H1 (cell line): Measurements from ENCODE around the gene ZNF212. TPM values are rescaled to one million over a fixed set of nuclear protein-coding genes. Genes with fewer than 3 reads are reported as not detected.
A peak's percentile ranks its signal among the peaks of the same experiment; 100 is the strongest.

ENCODE experiments used
- CTCF ChIA-PET: fragments of 300-600 bp; sonication (Branson Sonifier 250); formaldehyde crosslinking; loops from one replicate; lab custom pipeline; 2021; ENCODE audit not compliant: partially characterized antibody; lab: Charles Lee
- POLR2A ChIA-PET: fragments of 300-600 bp; sonication (Branson Sonifier 250); formaldehyde crosslinking; loops from one replicate; lab custom pipeline; 2021; ENCODE audit warnings: inconsistent platforms; ENCODE audit not compliant: partially characterized antibody; lab: Charles Lee
- DNase-seq, 2 experiments: peaks; one replicate each; pipeline versions ENCODE4 v3.0.0 to v3.0.0-alpha.2; 2010 to 2022; ENCODE audit warnings: low spot score in 2 of 2, low read depth in 1 of 2, mixed read lengths in 1 of 2
- FAIRE-seq: peaks from 2 replicates; lab custom pipeline; 2011; peaks lifted over from hg19 to GRCh38; lab: Jason Lieb, UNC
- H2AFZ ChIP-seq: 2 replicates; pipeline ENCODE4 v1.8.1; 2012; ENCODE audit warnings: low read length, inconsistent platforms
- H2AK5ac ChIP-seq: 2 replicates; pipeline ENCODE4 v1.6.1; 2013; ENCODE audit warnings: low read depth, low read length
- H2BK120ac ChIP-seq: replicated peaks from 2 replicates; pipeline ENCODE3; 2013; ENCODE audit warnings: low read depth, low read length, inconsistent platforms
- H2BK12ac ChIP-seq: 2 replicates; pipeline ENCODE4 v1.6.1; 2013; ENCODE audit warnings: low read depth, low read length
- H2BK15ac ChIP-seq: 2 replicates; pipeline ENCODE4 v1.6.1; 2013; ENCODE audit warnings: low read length
- H2BK20ac ChIP-seq: 2 replicates; pipeline ENCODE4 v1.6.1; 2013; ENCODE audit warnings: low read length
- H2BK5ac ChIP-seq: 2 replicates; pipeline ENCODE4 v1.6.1; 2013; ENCODE audit warnings: low read depth, low read length
- H3K14ac ChIP-seq: 2 replicates; pipeline ENCODE4 v1.6.1; 2013; ENCODE audit warnings: inconsistent platforms; ENCODE audit not compliant: insufficient read length
- H3K18ac ChIP-seq: 2 replicates; pipeline ENCODE4 v1.6.1; 2013; ENCODE audit warnings: low read length; ENCODE audit errors: extremely low read depth
- H3K23ac ChIP-seq: 2 replicates; pipeline ENCODE4 v1.6.1; 2013; ENCODE audit warnings: inconsistent platforms; ENCODE audit not compliant: insufficient read length
- H3K23me2 ChIP-seq: 2 replicates; pipeline ENCODE4 v1.6.1; 2013; ENCODE audit warnings: low read depth, low read length
- H3K27ac ChIP-seq: 2 replicates; pipeline ENCODE4 v1.6.1; 2011; ENCODE audit warnings: low read depth, low read length, inconsistent platforms
- H3K27me3 ChIP-seq, 4 experiments: replicated peaks in 1 of 4; 1 replicate in 1 of 4; 2 replicates in 3 of 4; pipeline versions ENCODE4 v1.6.1 to v1.8.1; 2011 to 2013; ENCODE audit warnings: low read length in 3 of 4, mild to moderate bottlenecking in 3 of 4, inconsistent platforms in 2 of 4, mixed read lengths in 2 of 4, moderate library complexity in 1 of 4; ENCODE audit not compliant: control insufficient read depth in 3 of 4, insufficient read depth in 3 of 4; ENCODE audit errors: extremely low read depth in 1 of 4
- H3K36me3 ChIP-seq, 4 experiments: 2 replicates each; pipeline versions ENCODE4 v1.6.1 to v1.8.1; 2011 to 2013; ENCODE audit warnings: mild to moderate bottlenecking in 4 of 4, low read length in 3 of 4, moderate library complexity in 2 of 4, control low read depth in 1 of 4, inconsistent platforms in 1 of 4; ENCODE audit not compliant: insufficient read depth in 4 of 4, control insufficient read depth in 2 of 4
- H3K4ac ChIP-seq: replicated peaks from 2 replicates; pipeline ENCODE3; 2013; ENCODE audit warnings: low read length, low read depth, mixed read lengths, inconsistent platforms; ENCODE audit not compliant: insufficient read length
- H3K4me1 ChIP-seq, 4 experiments: replicated peaks in 1 of 4; 1 replicate in 1 of 4; 2 replicates in 3 of 4; pipeline versions ENCODE4 v1.6.1 to v1.8.1; 2011 to 2013; ENCODE audit warnings: low read length in 3 of 4, inconsistent platforms in 2 of 4, mixed read lengths in 1 of 4; ENCODE audit not compliant: insufficient read depth in 4 of 4, control insufficient read depth in 3 of 4
- H3K4me2 ChIP-seq, 2 experiments: 2 replicates each; pipeline versions ENCODE4 v1.6.1 to v1.8.1; 2011 to 2013; ENCODE audit warnings: low read depth in 2 of 2, low read length in 2 of 2, control low read depth in 1 of 2, inconsistent platforms in 1 of 2, mild to moderate bottlenecking in 1 of 2; ENCODE audit not compliant: insufficient read depth in 1 of 2
- H3K4me3 ChIP-seq, 4 experiments: fragments of 200-600, 300-600 bp in 1 of 4; sonication (generic), shearing (Covaris generic), sonication (Bioruptor Twin) in 1 of 4; 2 replicates each; pipeline versions ENCODE4 v1.5.1 to v1.8.1; 2011 to 2016; ENCODE audit warnings: low read length in 4 of 4, low read depth in 3 of 4, control low read depth in 2 of 4, inconsistent platforms in 2 of 4, mild to moderate bottlenecking in 2 of 4, mixed read lengths in 1 of 4, moderate library complexity in 1 of 4; ENCODE audit not compliant: insufficient read depth in 2 of 4; ENCODE audit errors: extremely low read depth in 1 of 4
- H3K56ac ChIP-seq: replicated peaks from 2 replicates; pipeline ENCODE3; 2013; ENCODE audit warnings: low read depth, mild to moderate bottlenecking, mixed read lengths, low read length, inconsistent platforms; ENCODE audit not compliant: insufficient read length
- H3K79me1 ChIP-seq: 2 replicates; pipeline ENCODE4 v1.6.1; 2013; ENCODE audit warnings: low read depth, low read length, control low read depth
- H3K79me2 ChIP-seq, 2 experiments: 2 replicates each; pipeline versions ENCODE4 v1.6.1 to v1.8.1; 2012 to 2013; ENCODE audit warnings: low read length in 2 of 2, mild to moderate bottlenecking in 2 of 2, inconsistent platforms in 1 of 2; ENCODE audit not compliant: insufficient read depth in 2 of 2, control insufficient read depth in 1 of 2
- H3K9ac ChIP-seq, 4 experiments: replicated peaks in 1 of 4; 1 replicate in 1 of 4; 2 replicates in 3 of 4; pipeline versions ENCODE4 v1.6.1 to v1.8.1; 2011 to 2013; ENCODE audit warnings: low read depth in 3 of 4, low read length in 3 of 4, control low read depth in 2 of 4, mild to moderate bottlenecking in 2 of 4, moderate library complexity in 2 of 4, inconsistent platforms in 1 of 4; ENCODE audit errors: extremely low read depth in 1 of 4
- H3K9me3 ChIP-seq, 2 experiments: 2 replicates each; pipeline versions ENCODE4 v1.6.1 to v1.8.1; 2012 to 2013; ENCODE audit warnings: mild to moderate bottlenecking in 2 of 2, moderate library complexity in 2 of 2, control low read depth in 1 of 2, inconsistent platforms in 1 of 2, low read depth in 1 of 2, low read length in 1 of 2, mixed read lengths in 1 of 2; ENCODE audit not compliant: insufficient read depth in 2 of 2
- H4K20me1 ChIP-seq, 2 experiments: replicated peaks in 1 of 2; 2 replicates each; pipeline versions ENCODE3 to v1.8.1; 2011 to 2013; ENCODE audit warnings: inconsistent platforms in 2 of 2, low read length in 2 of 2, mild to moderate bottlenecking in 1 of 2; ENCODE audit not compliant: insufficient read depth in 2 of 2, control insufficient read depth in 1 of 2
- H4K5ac ChIP-seq: 2 replicates; pipeline ENCODE4 v1.6.1; 2013; ENCODE audit warnings: low read length, low read depth, mixed read lengths, inconsistent platforms; ENCODE audit not compliant: insufficient read length
- H4K8ac ChIP-seq: 2 replicates; pipeline ENCODE4 v1.8.0; 2013; ENCODE audit warnings: mild to moderate bottlenecking, moderate library complexity, low read length, inconsistent platforms; ENCODE audit not compliant: insufficient read depth; ENCODE audit errors: extremely low read depth
- H4K91ac ChIP-seq: replicated peaks from 2 replicates; pipeline ENCODE3; 2013; ENCODE audit warnings: low read length, mixed read lengths, inconsistent platforms; ENCODE audit not compliant: insufficient read length
- BCL11A ChIP-seq, 2 experiments: IDR thresholded peaks; one replicate each; pipeline ENCODE4 v1.6.1; 2011; ENCODE audit warnings: low read depth in 2 of 2, low read length in 2 of 2, mild to moderate bottlenecking in 2 of 2
- EGR1 ChIP-seq: IDR thresholded peaks from 2 replicates; pipeline ENCODE4 v1.6.1; 2011; ENCODE audit warnings: low read depth, low read length, borderline replicate concordance
- SP1 ChIP-seq: IDR thresholded peaks from 2 replicates; pipeline ENCODE4 v1.6.1; 2011; ENCODE audit warnings: low read depth, low read length
- WGBS, 2 experiments: shearing (Covaris generic) in 1 of 2; methylation state at CpG; one replicate each; pipeline versions ENCODE4 v1.1.6 to v1.1.7; 2013 to 2015; ENCODE audit warnings: low lambda C conversion rate in 2 of 2, mixed read lengths in 2 of 2, inconsistent platforms in 1 of 2, low coverage in 1 of 2, missing lambda C conversion rate in 1 of 2; ENCODE audit not compliant: insufficient replicate concordance in 2 of 2, insufficient coverage in 1 of 2, insufficient read length in 1 of 2; ENCODE audit errors: extremely low coverage in 1 of 2, missing lambda C conversion rate in 1 of 2; 5-methylcytosine and 5-hydroxymethylcytosine counted together
- polyA plus RNA-seq, 7 experiments: library from polyadenylated mRNA; depleted of rRNA in 3 of 7; stranded (reverse) in 5 of 7; unstranded in 2 of 7; fragments of >200 nt in 5 of 7; fragments of 200-250 nt in 2 of 7; gene quantifications; 1 replicate in 5 of 7; 2 replicates in 1 of 7; 4 replicates in 1 of 7; pipeline versions ENCODE4 v1.2.1 to v1.2.3, GENCODE V29; 2011 to 2013; ENCODE audit warnings: missing spikeins in 2 of 7, mixed read lengths in 2 of 7
- total RNA-seq: library from RNA; stranded (reverse); fragmentation: NEBNext Ultra II Directional; extraction: Animal tissue kit (Norgen Biotek cat#: 25700); gene quantifications from 2 replicates; pipeline ENCODE4 v1.2.1, GENCODE V29; 2021

The ZNF212 gene
- total and polyA plus RNA-seq, 2 of the 8 experiments (the other 6 are each of a cell fraction or from before 2014, with no cell fraction given), result 6.7 to 19.3 TPM

DNA sequence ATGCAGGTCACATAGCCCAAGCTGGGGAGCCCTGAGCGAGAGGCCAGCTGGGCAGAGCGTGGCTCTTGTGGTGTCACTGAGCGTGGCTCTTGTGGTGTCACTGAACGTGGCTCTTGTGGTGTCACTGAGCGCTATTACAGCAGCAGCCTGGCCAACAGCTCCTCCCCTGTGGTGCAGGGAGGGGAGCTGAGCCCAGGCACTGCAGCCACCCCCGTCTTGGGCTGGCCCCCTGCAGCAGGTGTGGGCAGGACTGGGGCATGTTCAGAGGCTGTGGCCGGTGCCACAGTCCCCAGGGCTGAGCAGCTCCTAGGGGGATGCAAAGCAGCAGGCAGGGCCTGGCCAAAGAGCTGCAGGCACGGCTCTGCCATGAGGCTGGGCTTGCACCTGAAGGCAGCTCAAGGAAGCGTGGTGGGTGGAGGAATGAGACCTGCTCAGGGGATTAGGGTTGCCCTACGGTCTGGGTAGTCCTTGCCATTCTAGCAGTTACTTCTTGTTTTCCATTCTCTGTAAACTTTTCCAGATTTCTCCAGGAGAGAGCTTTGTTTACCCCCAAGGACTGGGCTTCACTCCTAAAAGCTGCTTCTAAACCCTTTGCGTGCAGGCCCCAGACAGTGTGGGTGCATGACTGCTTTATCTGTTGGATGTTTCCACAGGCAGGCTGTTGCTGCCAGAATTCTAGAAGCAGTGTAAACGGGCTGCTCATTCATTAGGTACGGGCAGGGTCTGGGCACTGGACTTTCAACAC is 51.8 kb downstream of the ZNF212 start:
- TF ChIP-seq BCL11A (IDR thresholded peaks at IDR 0.05; ENCODE audit: low read depth in 2 of 2, low read length in 2 of 2) (no peak), SP1 (no peak), EGR1 (peak; percentile 62; the same call in 1 of the 2 replicates)
- Histone ChIP-seq H3K27ac (no peak overlapping the region), H3K14ac (no peak overlapping the region), H3K23ac (no peak overlapping the region), H3K4me1 (peaks cover 0 to 3% (median 0%) of the 10 kb centered on the region in 4 experiments; a peak in 1 of 7 replicates), H2AK5ac (no peak overlapping the region), H4K5ac (no peak overlapping the region), H4K20me1 (no peaks in the 10 kb centered on the region), H3K36me3 (no peaks in the 10 kb centered on the region), H2BK15ac (no peak overlapping the region), H3K27me3 (no peaks in the 10 kb centered on the region), H2BK20ac (no peak overlapping the region), H2BK5ac (no peak overlapping the region), H3K4ac (no peak overlapping the region), H3K4me2 (no peak overlapping the region), H3K79me1 (no peaks in the 10 kb centered on the region; the same call in 1 of the 2 replicates), H4K8ac (no peak overlapping the region), H4K91ac (no peak overlapping the region), H2BK120ac (no peak overlapping the region), H3K23me2 (no peaks in the 10 kb centered on the region), H3K4me3 (no peak overlapping the region), H2BK12ac (no peak overlapping the region), H3K9ac (no peak overlapping the region), H2AFZ (no peak overlapping the region), H3K79me2 (no peaks in the 10 kb centered on the region), H3K9me3 (no peaks in the 10 kb centered on the region), H3K18ac (no peak overlapping the region), H3K56ac (no peak overlapping the region)
- ChIA-PET CTCF (interaction anchor here (0.6 to 3.6 kb wide), 7 partner anchors 10 to 123 kb away, joined by 3 to 17 read pairs (median 7); no protein-coding TSS in a partner anchor), POLR2A (interaction anchor here (1.0 to 1.3 kb wide), 2 partner anchors 8 to 27 kb away, joined by 3 to 4 read pairs; no protein-coding TSS in a partner anchor)
- no peak for FAIRE-seq
- no peak for DNase-seq
- 88% methylated on average over 13 of the region's 13 CpGs; no CpG with 5 or more reads in 1 of the 2 experiments for WGBS, 2 experiments
